Keratinocyte (primary cell): ENCODE measurements around the gene SLC4A1AP. TPM values are rescaled to one million over a fixed set of nuclear protein-coding genes. Genes with fewer than 3 reads are reported as not detected.

Experiments
- DNase-seq: peaks from one replicate; pipeline ENCODE4 v3.0.0-alpha.2; 2011; ENCODE audit warnings: low read depth, missing footprints, low spot score
- FAIRE-seq: peaks from 2 replicates; lab custom pipeline; 2011; peaks lifted over from hg19 to GRCh38; lab: Jason Lieb, UNC
- H2AFZ ChIP-seq: 2 replicates; pipeline ENCODE4 v1.6.0; 2012; ENCODE audit warnings: low read length, control low read depth, inconsistent platforms; ENCODE audit not compliant: control insufficient read depth
- H3K27ac ChIP-seq: 2 replicates; pipeline ENCODE4 v1.5.1; 2011; ENCODE audit warnings: low read length; ENCODE audit not compliant: control insufficient read depth, insufficient read depth
- H3K27me3 ChIP-seq: 3 replicates; pipeline ENCODE4 v1.6.0; 2011; ENCODE audit warnings: low read length; ENCODE audit not compliant: control insufficient read depth, insufficient read depth; ENCODE audit errors: extremely low read depth
- H3K36me3 ChIP-seq, 2 experiments: 2 replicates in 1 of 2; 3 replicates in 1 of 2; pipeline ENCODE4 v1.5.1; 2011; ENCODE audit warnings: low read length in 2 of 2, mild to moderate bottlenecking in 1 of 2; ENCODE audit not compliant: control insufficient read depth in 2 of 2, insufficient read depth in 2 of 2; ENCODE audit errors: extremely low read depth in 1 of 2
- H3K4me1 ChIP-seq: 3 replicates; pipeline ENCODE4 v1.5.1; 2011; ENCODE audit warnings: low read length; ENCODE audit not compliant: control insufficient read depth, insufficient read depth; ENCODE audit errors: extremely low read depth
- H3K4me2 ChIP-seq: 3 replicates; pipeline ENCODE4 v1.6.0; 2011; ENCODE audit warnings: low read depth, low read length; ENCODE audit not compliant: control insufficient read depth, insufficient read depth; ENCODE audit errors: extremely low read depth
- H3K4me3 ChIP-seq, 3 experiments: fragments of 200-600 bp in 1 of 3; sonication (generic) in 1 of 3; 2 replicates in 2 of 3; 3 replicates in 1 of 3; pipeline ENCODE4 v1.5.1; 2011 to 2016; ENCODE audit warnings: low read length in 3 of 3, mild to moderate bottlenecking in 3 of 3, control low read depth in 2 of 3, inconsistent platforms in 1 of 3, low read depth in 1 of 3, mixed read lengths in 1 of 3, mixed run types in 1 of 3, moderate library complexity in 1 of 3; ENCODE audit not compliant: control insufficient read depth in 2 of 3, insufficient read depth in 2 of 3; ENCODE audit errors: extremely low read depth in 1 of 3
- H3K79me2 ChIP-seq: 2 replicates; pipeline ENCODE4 v1.6.0; 2012; ENCODE audit warnings: low read length; ENCODE audit not compliant: control insufficient read depth, insufficient read depth
- H3K9ac ChIP-seq: 3 replicates; pipeline ENCODE4 v1.6.0; 2011; ENCODE audit warnings: low read length; ENCODE audit not compliant: control insufficient read depth, insufficient read depth; ENCODE audit errors: extremely low read depth
- H3K9me1 ChIP-seq: 3 replicates; pipeline ENCODE4 v1.6.0; 2011; ENCODE audit warnings: low read length; ENCODE audit not compliant: control insufficient read depth, insufficient read depth; ENCODE audit errors: extremely low read depth
- H3K9me3 ChIP-seq: 2 replicates; pipeline ENCODE4 v1.5.1; 2012; ENCODE audit warnings: low read depth, low read length; ENCODE audit not compliant: control insufficient read depth
- H4K20me1 ChIP-seq: 3 replicates; pipeline ENCODE4 v1.6.0; 2011; ENCODE audit warnings: low read length; ENCODE audit not compliant: control insufficient read depth, insufficient read depth; ENCODE audit errors: extremely low read depth
- EZH2 ChIP-seq: IDR thresholded peaks from one replicate; pipeline ENCODE4 v1.6.1; 2012; ENCODE audit warnings: inconsistent platforms, mild to moderate bottlenecking, low read length, moderate library complexity
- dilution Hi-C: fragments of 300-500 bp; cut with MboI; formaldehyde crosslinking; loops from one replicate; pipeline ENCODE4 v1.7.0; 2020; ENCODE audit warnings: low sequenced_read_pairs; ENCODE audit not compliant: extremely low pct_ligation_motif_present
- polyA plus RNA-seq, 5 experiments: library from polyadenylated mRNA; depleted of rRNA in 3 of 5; stranded (reverse) in 3 of 5; stranded (forward) in 1 of 5; unstranded in 1 of 5; fragments of >200 nt; gene quantifications; 1 replicate in 1 of 5; 2 replicates in 3 of 5; 3 replicates in 1 of 5; pipeline versions ENCODE4 v1.2.1 to v1.2.3, GENCODE V29; 2011 to 2012; ENCODE audit warnings: missing spikeins in 2 of 5, low read depth in 1 of 5, low replicate concordance in 1 of 5
- TF ChIP-seq, protein P1 (sequence below), 3 experiments: IDR thresholded peaks in 1 of 3; conservative IDR thresholded peaks in 1 of 3; optimal IDR thresholded peaks in 1 of 3; 2 replicates in 2 of 3; 3 replicates in 1 of 3; pipeline versions ENCODE3 to v1.5.1; 2011; ENCODE audit warnings: low read length in 3 of 3, mild to moderate bottlenecking in 3 of 3, moderate library complexity in 2 of 3, control low read depth in 1 of 3, inconsistent platforms in 1 of 3; ENCODE audit not compliant: insufficient read depth in 2 of 3; ENCODE audit errors: extremely low read depth in 1 of 3

SLC4A1AP gene
- polyA plus RNA-seq, 1 donor (not counting 4 experiments of a cell fraction or from before 2014, with no cell fraction given) = 17.0 TPM

DNA sequence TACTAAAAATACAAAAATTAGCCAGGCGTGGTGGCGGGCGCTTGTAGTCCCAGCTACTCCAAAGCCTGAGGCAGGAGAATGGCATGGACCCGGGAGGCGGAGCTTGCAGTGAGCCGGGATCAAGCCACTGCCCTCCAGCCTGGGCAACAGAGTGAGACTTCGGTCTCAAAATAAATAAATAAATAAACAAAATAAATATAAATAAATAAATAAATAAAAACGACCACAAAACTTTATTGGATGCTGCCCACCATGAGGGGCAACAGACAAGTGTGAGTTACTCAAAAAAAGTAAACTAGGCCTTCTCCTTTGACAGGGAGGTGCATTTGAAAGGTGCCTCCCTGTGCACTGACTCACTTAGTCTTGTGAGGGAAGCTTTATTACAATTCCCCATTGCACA is 50.4 kb downstream of the SLC4A1AP start:
- H3K9me3 ChIP-seq = no peaks in the 10 kb centered on the region
- H3K4me2 ChIP-seq = no peak overlapping the region
- dilution Hi-C loops = no loop called here
- no peak overlapping the region for H2AFZ ChIP-seq
- no peak overlapping the region for H3K27ac ChIP-seq
- H3K9me1 ChIP-seq = no peaks in the 10 kb centered on the region
- FAIRE-seq (no peak), DNase-seq (no peak)
- H3K79me2 ChIP-seq = no peaks in the 10 kb centered on the region
- H3K9ac ChIP-seq = no peak overlapping the region
- H3K27me3 ChIP-seq = no peaks in the 10 kb centered on the region
- H3K4me1 ChIP-seq = peaks cover 30% of the 10 kb centered on the region
- H3K4me3 ChIP-seq = no peak overlapping the region
- H3K36me3 ChIP-seq = no peaks in the 10 kb centered on the region
- TF ChIP-seq, protein P1, sequence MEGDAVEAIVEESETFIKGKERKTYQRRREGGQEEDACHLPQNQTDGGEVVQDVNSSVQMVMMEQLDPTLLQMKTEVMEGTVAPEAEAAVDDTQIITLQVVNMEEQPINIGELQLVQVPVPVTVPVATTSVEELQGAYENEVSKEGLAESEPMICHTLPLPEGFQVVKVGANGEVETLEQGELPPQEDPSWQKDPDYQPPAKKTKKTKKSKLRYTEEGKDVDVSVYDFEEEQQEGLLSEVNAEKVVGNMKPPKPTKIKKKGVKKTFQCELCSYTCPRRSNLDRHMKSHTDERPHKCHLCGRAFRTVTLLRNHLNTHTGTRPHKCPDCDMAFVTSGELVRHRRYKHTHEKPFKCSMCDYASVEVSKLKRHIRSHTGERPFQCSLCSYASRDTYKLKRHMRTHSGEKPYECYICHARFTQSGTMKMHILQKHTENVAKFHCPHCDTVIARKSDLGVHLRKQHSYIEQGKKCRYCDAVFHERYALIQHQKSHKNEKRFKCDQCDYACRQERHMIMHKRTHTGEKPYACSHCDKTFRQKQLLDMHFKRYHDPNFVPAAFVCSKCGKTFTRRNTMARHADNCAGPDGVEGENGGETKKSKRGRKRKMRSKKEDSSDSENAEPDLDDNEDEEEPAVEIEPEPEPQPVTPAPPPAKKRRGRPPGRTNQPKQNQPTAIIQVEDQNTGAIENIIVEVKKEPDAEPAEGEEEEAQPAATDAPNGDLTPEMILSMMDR (optimal IDR thresholded peaks at IDR 0.05 in 1 of 3, IDR thresholded peaks at IDR 0.05 in 1 of 3, conservative IDR thresholded peaks at IDR 0.05 in 1 of 3; ENCODE audit: extremely low read depth in 1 of 3, insufficient read depth in 2 of 3, low read length in 3 of 3) = no peak
- no peak for TF ChIP-seq EZH2
- H4K20me1 ChIP-seq = no peaks in the 10 kb centered on the region

DNA sequence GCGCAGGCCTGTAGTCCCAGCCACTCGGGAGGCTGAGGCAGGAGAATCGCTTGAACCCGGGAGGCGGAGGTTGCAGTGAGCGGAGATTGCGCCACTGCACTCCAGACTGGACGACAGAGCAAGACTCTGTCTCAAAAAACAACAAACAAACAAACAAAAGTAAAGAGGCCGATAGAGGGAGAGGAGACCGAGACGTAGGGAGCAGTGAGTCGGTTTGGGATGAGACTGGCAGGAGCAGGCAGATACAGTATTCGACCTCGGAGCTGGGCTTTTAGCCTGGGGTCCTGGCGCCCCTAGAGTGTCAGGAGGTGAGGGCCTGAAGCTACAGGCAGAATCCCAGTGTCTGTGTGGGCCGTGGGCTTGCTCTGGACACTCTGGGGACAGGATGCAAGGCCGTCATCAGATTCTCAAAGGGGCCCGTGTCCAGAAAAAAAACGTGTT is 51.2 kb downstream of the SLC4A1AP start:
- DNase-seq (no peak), FAIRE-seq (no peak)
- Histone ChIP-seq H3K4me2 (peak overlapping the region; percentile 63), H3K4me1 (peaks cover 35% of the 10 kb centered on the region), H3K9me1 (no peaks in the 10 kb centered on the region), H3K27ac (no peak overlapping the region), H3K9ac (peak overlapping the region; percentile 54), H4K20me1 (no peaks in the 10 kb centered on the region), H2AFZ (peak overlapping the region; percentile 64), H3K79me2 (no peaks in the 10 kb centered on the region), H3K9me3 (no peaks in the 10 kb centered on the region), H3K4me3 (peak overlapping the region in 1 of 3 experiments; percentile 41), H3K36me3 (no peaks in the 10 kb centered on the region), H3K27me3 (no peaks in the 10 kb centered on the region)
- dilution Hi-C loops = no loop called here
- TF ChIP-seq, protein P1 (optimal IDR thresholded peaks at IDR 0.05 in 1 of 3, IDR thresholded peaks at IDR 0.05 in 1 of 3, conservative IDR thresholded peaks at IDR 0.05 in 1 of 3; ENCODE audit: extremely low read depth in 1 of 3, insufficient read depth in 2 of 3, low read length in 3 of 3) = no peak
- TF ChIP-seq EZH2 = no peak
